Measurements from ENCODE around the gene ENTHD1. TPM values are rescaled to one million over a fixed set of nuclear protein-coding genes. Genes with fewer than 3 reads are reported as not detected.
"Not testable (repeated sequence)": the region's sequence is repeated elsewhere in the genome, so short reads cannot be mapped to it uniquely, and the experiment has no call there.

Gene ENTHD1
- total RNA-seq, 1 donor from 2014 or later: not detected

- DNase-seq (ENCODE audit: low spot score); intact Hi-C loops (cut with DNase I): not testable (repeated sequence)
These were observed 10.5 kb upstream of the ENTHD1 start for GRCh38 chr22:39904024-39904423.

GRCh38 chr22:39901565-39902146 is 8.1 kb upstream of the ENTHD1 start:
- intact Hi-C loops (cut with DNase I): no loop called here
- no peak for DNase-seq (ENCODE audit: low spot score)

GRCh38 chr22:39900306-39901227 is 7.0 kb upstream of the ENTHD1 start, which contains the start of gene GRAP2:
GRAP2 (plus strand) TSS chr22:39901084; CDS start chr22:39947107, 46,023 bp downstream.
- no peak for DNase-seq (ENCODE audit: low spot score)
- intact Hi-C loops (cut with DNase I): no loop called here

GRCh38 chr22:39898997-39899396 is 5.4 kb upstream of the ENTHD1 start:
- intact Hi-C loops (cut with DNase I): no loop called here
- DNase-seq (ENCODE audit: low spot score): no peak

- no peak for DNase-seq (ENCODE audit: low spot score)
- intact Hi-C loops (cut with DNase I): no loop called here
These were observed 4.3 kb upstream of the ENTHD1 start for GRCh38 chr22:39897841-39898240.

- intact Hi-C loops (cut with DNase I): no loop called here
- no peak for DNase-seq (ENCODE audit: low spot score)
These were observed 2.9 kb upstream of the ENTHD1 start for GRCh38 chr22:39896313-39896996.

- DNase-seq (ENCODE audit: low spot score): no peak
These were observed 2.1 kb upstream of the ENTHD1 start for GRCh38 chr22:39895682-39896081.

GRCh38 chr22:39894554-39895092 is 1.1 kb upstream of the ENTHD1 start:
- DNase-seq (ENCODE audit: low spot score): no peak
- intact Hi-C loops (cut with DNase I): no loop called here

More at GRCh38 chr22:39895682-39896081, 2.1 kb upstream of the ENTHD1 start:
- intact Hi-C loops (cut with DNase I): no loop called here

- intact Hi-C loops (cut with DNase I); DNase-seq (ENCODE audit: low spot score): not testable (repeated sequence)
These were observed 3.6 kb downstream of the ENTHD1 start for GRCh38 chr22:39889924-39890323.

- intact Hi-C loops (cut with DNase I): no loop called here
- no peak for DNase-seq (ENCODE audit: low spot score)
These were observed 10.5 kb downstream of the ENTHD1 start for GRCh38 chr22:39883057-39883456.

GRCh38 chr22:39880722-39881121 is 12.8 kb downstream of the ENTHD1 start:
- DNase-seq (ENCODE audit: low spot score): no peak
- intact Hi-C loops (cut with DNase I): no loop called here

- intact Hi-C loops (cut with DNase I): no loop called here
- no peak for DNase-seq (ENCODE audit: low spot score)
These were observed 16.3 kb downstream of the ENTHD1 start for GRCh38 chr22:39877079-39877845.

GRCh38 chr22:39875176-39875885 is 18.2 kb downstream of the ENTHD1 start:
- intact Hi-C loops (cut with DNase I); DNase-seq (ENCODE audit: low spot score): not testable (repeated sequence)

- intact Hi-C loops (cut with DNase I): no loop called here
- no peak for DNase-seq (ENCODE audit: low spot score)
These were observed 19.6 kb downstream of the ENTHD1 start for GRCh38 chr22:39873965-39874364.

- no peak for DNase-seq (ENCODE audit: low spot score)
- intact Hi-C loops (cut with DNase I): no loop called here
These were observed 21.0 kb downstream of the ENTHD1 start for GRCh38 chr22:39872548-39872947.

- DNase-seq (ENCODE audit: low spot score): no peak
- intact Hi-C loops (cut with DNase I): no loop called here
These were observed 22.4 kb downstream of the ENTHD1 start for GRCh38 chr22:39871008-39871798.

GRCh38 chr22:39869797-39870196 is 23.8 kb downstream of the ENTHD1 start:
- intact Hi-C loops (cut with DNase I); DNase-seq (ENCODE audit: low spot score): not testable (repeated sequence)

- intact Hi-C loops (cut with DNase I): no loop called here
- DNase-seq (ENCODE audit: low spot score): no peak
These were observed 24.8 kb downstream of the ENTHD1 start for GRCh38 chr22:39868741-39869140.
